Measurements from ENCODE around the gene C16orf86. TPM values are rescaled to one million over a fixed set of nuclear protein-coding genes. Genes with fewer than 3 reads are reported as not detected.

C16orf86 gene
- polyA plus RNA-seq, 2 of the 4 experiments (the other 2 are of a cell fraction): 0.06 TPM; not detected in 1

DNA sequence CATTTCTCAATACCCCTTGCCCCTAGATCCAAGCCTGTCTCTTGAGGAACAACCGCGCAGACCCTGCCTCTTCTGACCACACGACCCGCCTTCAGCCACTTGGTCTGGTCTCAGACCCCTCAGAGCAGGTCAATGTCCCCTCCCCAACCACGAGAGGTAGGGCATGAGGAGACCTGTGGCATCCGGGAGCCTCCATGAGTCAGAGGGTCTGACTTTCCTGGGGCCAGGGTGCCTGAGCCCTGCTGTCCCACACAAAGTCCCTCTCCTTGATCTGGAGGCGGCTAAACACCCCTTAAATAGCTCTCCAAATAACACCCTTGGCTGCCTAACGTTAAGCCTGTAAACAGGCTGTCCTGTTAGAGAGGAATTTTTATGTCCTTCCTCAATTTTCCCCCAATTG lies 16.6 kb upstream of the C16orf86 start (continued):
- TF ChIP-seq FOSB (CRISPR knock-in tag; IDR thresholded peaks at IDR 0.05) (no peak), NPAS2 (CRISPR knock-in tag; IDR thresholded peaks at IDR 0.05; ENCODE audit: borderline replicate concordance) (no peak), PHF8 (IDR thresholded peaks at IDR 0.05; ENCODE audit: borderline replicate concordance, low read depth) (no peak), EHMT2 (IDR thresholded peaks at IDR 0.05; ENCODE audit: low read depth) (no peak), MYC (IDR thresholded peaks at IDR 0.05; ENCODE audit: borderline replicate concordance, low read length) (no peak), HOXB13 (CRISPR knock-in tag; IDR thresholded peaks at IDR 0.05; ENCODE audit: low read depth) (no peak), FOXS1 (CRISPR knock-in tag; IDR thresholded peaks at IDR 0.05) (no peak)

DNA sequence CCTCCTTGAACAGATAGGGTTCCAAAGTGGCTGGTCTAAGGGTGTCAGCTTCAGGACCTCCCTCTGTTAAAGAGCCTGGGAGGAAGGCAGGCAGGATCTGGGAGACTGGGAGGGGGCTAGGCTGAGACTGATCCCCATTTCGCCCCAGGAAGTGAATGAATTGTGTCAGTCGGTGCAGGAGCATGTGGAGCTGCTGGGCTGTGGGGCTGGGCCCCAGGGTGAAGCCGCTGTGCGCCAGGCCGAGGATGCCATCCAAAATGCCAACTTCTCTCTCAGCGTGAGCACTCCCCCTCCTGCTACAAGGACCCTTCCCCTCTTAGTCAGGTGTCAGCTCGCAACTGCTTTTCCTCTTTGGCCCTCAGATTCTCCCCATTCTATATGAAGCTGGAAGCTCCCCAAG lies 15.6 kb upstream of the C16orf86 start:
- H3K27ac ChIP-seq: no peak overlapping the region
- ChIA-PET CTCF (interaction anchor here (0.8 to 17.9 kb wide), 11 partner anchors 9 to 161 kb away, joined by 3 to 205 read pairs (median 5); partner anchors contain the start of genes ACD and CTCF), POLR2A (no interaction called here)
- TF ChIP-seq ZC3H11A (IDR thresholded peaks at IDR 0.05): no peak
- TF ChIP-seq EHMT2 (IDR thresholded peaks at IDR 0.05; ENCODE audit: low read depth): no peak
- TF ChIP-seq NPAS2 (CRISPR knock-in tag; IDR thresholded peaks at IDR 0.05; ENCODE audit: borderline replicate concordance): no peak
- no peak for TF ChIP-seq MAZ (IDR thresholded peaks at IDR 0.05; ENCODE audit: borderline replicate concordance, low read depth, low read length)
- no peak for TF ChIP-seq HDAC2 (IDR thresholded peaks at IDR 0.05)
- TF ChIP-seq FOXS1 (CRISPR knock-in tag; IDR thresholded peaks at IDR 0.05): no peak
- TF ChIP-seq, protein P1, sequence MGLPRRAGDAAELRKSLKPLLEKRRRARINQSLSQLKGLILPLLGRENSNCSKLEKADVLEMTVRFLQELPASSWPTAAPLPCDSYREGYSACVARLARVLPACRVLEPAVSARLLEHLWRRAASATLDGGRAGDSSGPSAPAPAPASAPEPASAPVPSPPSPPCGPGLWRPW (IDR thresholded peaks at IDR 0.05): no peak
- no peak for TF ChIP-seq SMC3 (IDR thresholded peaks at IDR 0.05)
- no peak for ATAC-seq
- H3K9me3 ChIP-seq: no peaks in the 10 kb centered on the region
- H3K4me1 ChIP-seq: peaks cover 9% of the 10 kb centered on the region; the same call in 2 of the 3 replicates
- FAIRE-seq: no peak
- WGBS (ENCODE audit: missing lambda C conversion rate): 74% methylated on average over 7 of the region's 7 CpGs
- H3K4me2 ChIP-seq: no peak overlapping the region
- H3K4me3 ChIP-seq: no peak overlapping the region
- no peak for DNase-seq (ENCODE audit: low read depth in 1 of 2, low spot score in 1 of 2)

DNA sequence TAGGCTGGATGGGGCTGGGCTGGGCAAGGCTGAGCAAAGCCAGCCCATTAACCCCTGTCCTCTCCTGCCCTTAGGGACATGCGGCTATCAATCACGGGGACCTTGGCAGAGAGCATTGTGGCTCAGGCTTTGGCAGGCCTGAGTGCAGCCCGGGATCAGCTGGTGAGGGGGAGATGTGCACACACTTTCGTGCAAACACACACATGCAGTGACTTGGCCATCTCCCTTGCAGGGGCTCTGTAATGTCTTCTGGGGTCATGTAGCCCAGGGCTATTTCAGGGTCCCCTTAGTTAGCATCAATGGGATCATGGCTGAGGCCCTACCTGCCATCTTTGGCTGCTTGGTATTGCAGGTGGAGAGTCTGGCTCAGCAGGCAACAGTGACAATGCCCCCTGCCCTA lies 14.8 kb upstream of the C16orf86 start:
- TF ChIP-seq KDM1A (IDR thresholded peaks at IDR 0.05; ENCODE audit: low read depth) (no peak), CEBPB (IDR thresholded peaks at IDR 0.05) (no peak), SREBF2 (IDR thresholded peaks at IDR 0.05) (no peak), POLR2AphosphoS2 (conservative IDR thresholded peaks at IDR 0.05; ENCODE audit: low read length) (no peak), NPAS2 (CRISPR knock-in tag; IDR thresholded peaks at IDR 0.05; ENCODE audit: borderline replicate concordance) (no peak), HOXB13 (CRISPR knock-in tag; IDR thresholded peaks at IDR 0.05; ENCODE audit: low read depth) (no peak), RAD21 (conservative IDR thresholded peaks at IDR 0.05 in 1 of 2, IDR thresholded peaks at IDR 0.05 in 1 of 2) (no peak), CBX2 (IDR thresholded peaks at IDR 0.05; ENCODE audit: borderline replicate concordance, low read depth) (no peak), RARB (CRISPR knock-in tag; IDR thresholded peaks at IDR 0.05) (no peak), HOXB5 (CRISPR knock-in tag; IDR thresholded peaks at IDR 0.05) (no peak), KDM5A (IDR thresholded peaks at IDR 0.05) (no peak), ESRRA (IDR thresholded peaks at IDR 0.05; ENCODE audit: borderline replicate concordance, low read length) (no peak), JUNB (IDR thresholded peaks at IDR 0.05) (no peak), NFE2L2 (conservative IDR thresholded peaks at IDR 0.05; ENCODE audit: low read length) (no peak), BHLHE40 (IDR thresholded peaks at IDR 0.05; ENCODE audit: low read depth, low read length) (no peak), EHMT2 (IDR thresholded peaks at IDR 0.05; ENCODE audit: low read depth) (no peak)
- TF ChIP-seq, protein P2, sequence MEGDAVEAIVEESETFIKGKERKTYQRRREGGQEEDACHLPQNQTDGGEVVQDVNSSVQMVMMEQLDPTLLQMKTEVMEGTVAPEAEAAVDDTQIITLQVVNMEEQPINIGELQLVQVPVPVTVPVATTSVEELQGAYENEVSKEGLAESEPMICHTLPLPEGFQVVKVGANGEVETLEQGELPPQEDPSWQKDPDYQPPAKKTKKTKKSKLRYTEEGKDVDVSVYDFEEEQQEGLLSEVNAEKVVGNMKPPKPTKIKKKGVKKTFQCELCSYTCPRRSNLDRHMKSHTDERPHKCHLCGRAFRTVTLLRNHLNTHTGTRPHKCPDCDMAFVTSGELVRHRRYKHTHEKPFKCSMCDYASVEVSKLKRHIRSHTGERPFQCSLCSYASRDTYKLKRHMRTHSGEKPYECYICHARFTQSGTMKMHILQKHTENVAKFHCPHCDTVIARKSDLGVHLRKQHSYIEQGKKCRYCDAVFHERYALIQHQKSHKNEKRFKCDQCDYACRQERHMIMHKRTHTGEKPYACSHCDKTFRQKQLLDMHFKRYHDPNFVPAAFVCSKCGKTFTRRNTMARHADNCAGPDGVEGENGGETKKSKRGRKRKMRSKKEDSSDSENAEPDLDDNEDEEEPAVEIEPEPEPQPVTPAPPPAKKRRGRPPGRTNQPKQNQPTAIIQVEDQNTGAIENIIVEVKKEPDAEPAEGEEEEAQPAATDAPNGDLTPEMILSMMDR (IDR thresholded peaks at IDR 0.05): no peak
- TF ChIP-seq, protein P3, sequence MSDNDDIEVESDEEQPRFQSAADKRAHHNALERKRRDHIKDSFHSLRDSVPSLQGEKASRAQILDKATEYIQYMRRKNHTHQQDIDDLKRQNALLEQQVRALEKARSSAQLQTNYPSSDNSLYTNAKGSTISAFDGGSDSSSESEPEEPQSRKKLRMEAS (IDR thresholded peaks at IDR 0.05): no peak
- TF ChIP-seq, protein P4, sequence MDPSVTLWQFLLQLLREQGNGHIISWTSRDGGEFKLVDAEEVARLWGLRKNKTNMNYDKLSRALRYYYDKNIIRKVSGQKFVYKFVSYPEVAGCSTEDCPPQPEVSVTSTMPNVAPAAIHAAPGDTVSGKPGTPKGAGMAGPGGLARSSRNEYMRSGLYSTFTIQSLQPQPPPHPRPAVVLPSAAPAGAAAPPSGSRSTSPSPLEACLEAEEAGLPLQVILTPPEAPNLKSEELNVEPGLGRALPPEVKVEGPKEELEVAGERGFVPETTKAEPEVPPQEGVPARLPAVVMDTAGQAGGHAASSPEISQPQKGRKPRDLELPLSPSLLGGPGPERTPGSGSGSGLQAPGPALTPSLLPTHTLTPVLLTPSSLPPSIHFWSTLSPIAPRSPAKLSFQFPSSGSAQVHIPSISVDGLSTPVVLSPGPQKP (IDR thresholded peaks at IDR 0.05; ENCODE audit: low read depth, low read length): no peak
- DNase-seq (ENCODE audit: low read depth in 1 of 2, low spot score in 1 of 2) (no peak), ATAC-seq (no peak), FAIRE-seq (no peak)
- CTCF ChIA-PET: interaction anchor here (0.8 to 17.9 kb wide), 11 partner anchors 7 to 162 kb away, joined by 3 to 205 read pairs (median 5); partner anchors contain the start of genes ACD, CARMIL2 and CTCF
- 78% methylated on average over 4 of the region's 4 CpGs for WGBS (ENCODE audit: missing lambda C conversion rate)
- H3K4me2 ChIP-seq: no peak overlapping the region
- no peaks in the 10 kb centered on the region for H3K9me3 ChIP-seq
- no peak overlapping the region for H3K4me3 ChIP-seq
- no peak overlapping the region for H3K27ac ChIP-seq
- POLR2A ChIA-PET: no interaction called here
- H3K4me1 ChIP-seq: peaks cover 9% of the 10 kb centered on the region; the same call in 2 of the 3 replicates

Data from A549 (cell line).